ENCODE results near the gene MED9.

DNA sequence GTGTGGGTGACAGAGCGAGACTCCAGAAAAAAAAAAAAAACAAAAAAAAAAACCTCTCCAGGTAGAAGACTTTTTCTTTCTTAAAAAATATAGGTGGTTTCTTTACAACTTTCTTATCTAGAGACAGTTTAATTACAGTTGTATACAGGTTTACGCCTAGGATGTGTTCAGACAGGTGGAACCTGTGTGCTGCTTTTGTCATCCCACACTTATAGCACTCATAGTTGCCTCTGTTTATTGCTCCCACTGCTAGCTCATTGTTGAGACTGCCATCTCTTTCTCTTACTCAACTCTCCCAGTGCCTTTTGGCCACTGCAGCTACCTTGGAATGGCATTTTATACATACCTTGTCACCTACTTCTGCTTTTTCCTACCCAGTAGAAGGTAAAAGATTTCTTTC is 19.1 kb upstream of the MED9 start:
- no peak for TF ChIP-seq POLR2A (IDR thresholded peaks at IDR 0.05; ENCODE audit: low read length)
- no peak for TF ChIP-seq GATA1 (IDR thresholded peaks at IDR 0.05; ENCODE audit: low read depth, low read length)

Measured in erythroblast (primary cell).